Vagina (tissue), 2 donors: ENCODE results near the gene WDR70.

ENCODE experiments used
- POLR2A ChIP-seq, 2 donors: fragments of 450-650 bp; IDR thresholded peaks; one replicate each; pipeline ENCODE4 v1.6.1; 2017; ENCODE audit warnings: antibody characterized with exemption in 2 of 2, mild to moderate bottlenecking in 2 of 2, moderate library complexity in 2 of 2
- POLR2AphosphoS5 ChIP-seq, 2 donors: sonication (generic); formaldehyde crosslinking; IDR thresholded peaks; one replicate each; pipeline ENCODE4 v1.9.0; 2017; ENCODE audit warnings: antibody characterized with exemption in 2 of 2, mild to moderate bottlenecking in 2 of 2, low read depth in 1 of 2; ENCODE audit not compliant: insufficient read depth in 1 of 2
- TF ChIP-seq, protein P1 (sequence below), 3 experiments: fragments of 450-650 bp in 2 of 3; fragments of 200-600 bp in 1 of 3; sonication (generic) in 1 of 3; IDR thresholded peaks; one replicate each; pipeline ENCODE4 v1.5.1; 2017 to 2019; ENCODE audit warnings: antibody characterized with exemption in 3 of 3, mild to moderate bottlenecking in 2 of 3, moderate library complexity in 2 of 3

DNA sequence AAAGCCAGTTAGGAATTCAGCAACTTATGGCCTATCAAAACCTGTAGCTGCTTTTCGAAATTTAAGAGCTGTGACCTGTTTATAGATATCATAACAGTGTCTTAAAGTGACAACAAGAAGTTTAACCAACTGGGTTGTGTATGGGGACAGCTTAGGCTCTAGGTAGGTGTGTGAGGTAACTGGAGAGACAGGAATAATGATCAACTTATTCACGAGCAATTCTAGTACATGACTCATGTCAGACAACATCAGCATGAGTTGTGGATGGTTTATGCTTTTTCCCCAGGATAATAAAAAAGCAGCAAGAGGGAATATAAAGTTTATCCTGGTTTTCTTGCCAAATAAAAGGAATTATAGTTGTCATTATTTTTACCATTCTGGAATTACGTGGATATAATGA is 372.1 kb downstream of the WDR70 start:
- TF ChIP-seq, protein P1, sequence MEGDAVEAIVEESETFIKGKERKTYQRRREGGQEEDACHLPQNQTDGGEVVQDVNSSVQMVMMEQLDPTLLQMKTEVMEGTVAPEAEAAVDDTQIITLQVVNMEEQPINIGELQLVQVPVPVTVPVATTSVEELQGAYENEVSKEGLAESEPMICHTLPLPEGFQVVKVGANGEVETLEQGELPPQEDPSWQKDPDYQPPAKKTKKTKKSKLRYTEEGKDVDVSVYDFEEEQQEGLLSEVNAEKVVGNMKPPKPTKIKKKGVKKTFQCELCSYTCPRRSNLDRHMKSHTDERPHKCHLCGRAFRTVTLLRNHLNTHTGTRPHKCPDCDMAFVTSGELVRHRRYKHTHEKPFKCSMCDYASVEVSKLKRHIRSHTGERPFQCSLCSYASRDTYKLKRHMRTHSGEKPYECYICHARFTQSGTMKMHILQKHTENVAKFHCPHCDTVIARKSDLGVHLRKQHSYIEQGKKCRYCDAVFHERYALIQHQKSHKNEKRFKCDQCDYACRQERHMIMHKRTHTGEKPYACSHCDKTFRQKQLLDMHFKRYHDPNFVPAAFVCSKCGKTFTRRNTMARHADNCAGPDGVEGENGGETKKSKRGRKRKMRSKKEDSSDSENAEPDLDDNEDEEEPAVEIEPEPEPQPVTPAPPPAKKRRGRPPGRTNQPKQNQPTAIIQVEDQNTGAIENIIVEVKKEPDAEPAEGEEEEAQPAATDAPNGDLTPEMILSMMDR (IDR thresholded peaks at IDR 0.05): no peak
- no peak for TF ChIP-seq POLR2A (IDR thresholded peaks at IDR 0.05)
- TF ChIP-seq POLR2AphosphoS5 (IDR thresholded peaks at IDR 0.05; ENCODE audit: insufficient read depth in 1 of 2, low read depth in 1 of 2): no peak
